BE2C (cell line): Measurements from ENCODE around the gene HTRA3.

Experiments used
- DNase-seq: peaks from one replicate; pipeline ENCODE4 v3.0.0-alpha.2; 2020
- H3K27me3 ChIP-seq: fragments of 250-450 bp; sonication (Bioruptor Pico); 2 replicates; pipeline ENCODE4 v1.5.1; 2020; ENCODE audit warnings: mild to moderate bottlenecking
- H3K36me3 ChIP-seq: fragments of 250-450 bp; sonication (Bioruptor Pico); 2 replicates; pipeline ENCODE4 v1.5.1; 2020; ENCODE audit warnings: mild to moderate bottlenecking
- H3K4me1 ChIP-seq: fragments of 250-450 bp; sonication (Bioruptor Pico); 2 replicates; pipeline ENCODE4 v1.5.1; 2020
- H3K4me3 ChIP-seq: 2 replicates; pipeline ENCODE4 v1.5.1; 2011; ENCODE audit warnings: low read depth, low read length
- H3K9me3 ChIP-seq: fragments of 250-450 bp; sonication (Bioruptor Pico); 2 replicates; pipeline ENCODE4 v1.5.1; 2020
- TF ChIP-seq, protein P1 (sequence below): IDR thresholded peaks from 2 replicates; pipeline ENCODE4 v1.5.1; 2012; ENCODE audit warnings: mild to moderate bottlenecking, low read depth, low read length

The HTRA3 gene

DNA sequence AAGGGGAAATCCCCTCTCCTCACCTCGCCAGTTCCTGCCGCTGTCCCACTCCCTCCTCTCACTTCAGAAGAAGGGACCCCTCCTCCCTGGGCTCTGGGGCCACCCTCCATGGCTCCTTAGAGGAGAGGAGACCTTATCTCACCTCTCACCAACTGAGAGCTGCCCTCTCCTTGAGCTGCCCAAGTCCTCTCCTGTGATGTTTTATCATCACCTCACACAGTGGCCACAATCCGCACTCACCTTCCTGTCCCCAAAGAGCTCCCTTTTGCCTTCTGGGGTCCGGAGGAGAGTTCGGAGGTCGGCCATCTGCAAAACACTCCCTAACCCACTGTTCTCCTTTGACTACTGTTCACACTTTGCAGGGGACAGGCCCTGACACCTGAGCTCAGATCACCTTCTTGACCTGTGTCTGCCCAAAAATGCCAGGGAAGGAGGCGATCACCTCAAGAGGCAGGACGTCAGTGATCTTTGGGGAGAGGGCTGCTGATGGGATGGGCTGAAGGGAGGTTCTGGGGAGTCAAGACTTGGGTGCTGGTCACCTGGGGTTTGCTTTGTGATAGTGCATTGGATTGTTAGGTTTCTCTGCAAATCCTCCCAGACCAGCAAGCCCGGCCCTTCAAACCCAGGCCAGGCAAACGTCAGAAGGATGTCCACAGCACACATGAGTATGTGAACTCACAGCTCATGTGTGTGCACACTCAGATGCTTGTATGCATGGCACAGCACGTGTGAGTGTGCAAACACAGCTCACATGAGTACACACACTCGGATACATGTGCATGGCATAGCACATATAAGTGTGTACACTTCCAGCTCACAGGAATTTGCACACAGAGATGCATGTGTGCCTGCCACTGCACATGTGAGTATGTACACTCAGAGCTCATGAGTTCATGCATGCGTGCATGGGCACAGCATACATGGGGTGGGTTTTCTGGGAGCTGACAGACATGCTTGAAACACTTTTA, 41.8 kb downstream of the HTRA3 start:
- peak; percentile 1 for DNase-seq
- H3K36me3 ChIP-seq: no peaks in the 10 kb centered on the region
- TF ChIP-seq, protein P1, sequence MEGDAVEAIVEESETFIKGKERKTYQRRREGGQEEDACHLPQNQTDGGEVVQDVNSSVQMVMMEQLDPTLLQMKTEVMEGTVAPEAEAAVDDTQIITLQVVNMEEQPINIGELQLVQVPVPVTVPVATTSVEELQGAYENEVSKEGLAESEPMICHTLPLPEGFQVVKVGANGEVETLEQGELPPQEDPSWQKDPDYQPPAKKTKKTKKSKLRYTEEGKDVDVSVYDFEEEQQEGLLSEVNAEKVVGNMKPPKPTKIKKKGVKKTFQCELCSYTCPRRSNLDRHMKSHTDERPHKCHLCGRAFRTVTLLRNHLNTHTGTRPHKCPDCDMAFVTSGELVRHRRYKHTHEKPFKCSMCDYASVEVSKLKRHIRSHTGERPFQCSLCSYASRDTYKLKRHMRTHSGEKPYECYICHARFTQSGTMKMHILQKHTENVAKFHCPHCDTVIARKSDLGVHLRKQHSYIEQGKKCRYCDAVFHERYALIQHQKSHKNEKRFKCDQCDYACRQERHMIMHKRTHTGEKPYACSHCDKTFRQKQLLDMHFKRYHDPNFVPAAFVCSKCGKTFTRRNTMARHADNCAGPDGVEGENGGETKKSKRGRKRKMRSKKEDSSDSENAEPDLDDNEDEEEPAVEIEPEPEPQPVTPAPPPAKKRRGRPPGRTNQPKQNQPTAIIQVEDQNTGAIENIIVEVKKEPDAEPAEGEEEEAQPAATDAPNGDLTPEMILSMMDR: no peak
- H3K27me3 ChIP-seq: no peaks in the 10 kb centered on the region
- H3K4me1 ChIP-seq: peaks cover 16% of the 10 kb centered on the region
- no peak overlapping the region for H3K4me3 ChIP-seq
- no peaks in the 10 kb centered on the region for H3K9me3 ChIP-seq

DNA sequence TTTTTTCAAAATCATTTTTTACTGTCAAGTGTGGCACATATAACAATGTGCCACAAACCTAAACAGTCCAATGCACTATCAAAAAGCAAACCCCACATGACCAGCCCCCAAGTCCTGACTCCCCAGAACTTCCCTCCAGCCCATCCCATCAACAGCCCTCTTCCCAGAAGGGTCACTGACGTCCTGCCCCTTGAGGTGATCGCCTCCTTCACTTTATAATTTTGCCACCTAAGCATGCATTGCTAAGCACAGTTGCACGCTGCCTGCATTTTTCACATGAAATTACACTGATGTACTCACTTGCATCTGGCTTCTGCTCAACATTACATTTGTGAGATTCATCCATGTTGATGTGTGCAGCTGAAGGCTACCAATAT, 42.5 kb downstream of the HTRA3 start:
- peaks cover 12% of the 10 kb centered on the region for H3K4me1 ChIP-seq
- no peaks in the 10 kb centered on the region for H3K36me3 ChIP-seq

DNA sequence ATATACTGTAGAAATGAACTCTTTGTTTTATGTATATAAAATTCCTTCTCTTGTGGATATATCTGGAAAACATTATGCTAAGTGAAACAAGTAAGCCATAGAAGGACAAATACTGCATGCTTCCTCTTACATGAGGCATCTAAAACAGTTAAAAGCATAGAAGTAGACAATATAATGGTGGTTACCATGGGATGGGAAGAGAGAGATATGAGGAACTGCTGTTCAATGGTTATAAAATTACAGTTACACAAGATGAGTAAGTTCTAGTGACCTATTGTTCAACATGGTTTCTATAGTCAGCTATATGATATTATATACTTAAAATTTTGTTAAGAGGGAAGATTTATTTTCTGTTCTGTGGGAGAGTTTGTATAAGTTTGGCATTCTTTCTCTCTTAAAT, 43.4 kb downstream of the HTRA3 start:
- DNase-seq: no peak
- Histone ChIP-seq H3K4me3 (no peak overlapping the region), H3K9me3 (no peaks in the 10 kb centered on the region), H3K4me1 (peaks cover 12% of the 10 kb centered on the region), H3K27me3 (no peaks in the 10 kb centered on the region), H3K36me3 (no peaks in the 10 kb centered on the region)
- TF ChIP-seq, protein P1: no peak

More for the DNA sequence above, 42.5 kb downstream of the HTRA3 start:
- Histone ChIP-seq H3K4me3 (no peak overlapping the region), H3K9me3 (no peaks in the 10 kb centered on the region), H3K27me3 (no peaks in the 10 kb centered on the region)
- TF ChIP-seq, protein P1: no peak
- DNase-seq: no peak

DNA sequence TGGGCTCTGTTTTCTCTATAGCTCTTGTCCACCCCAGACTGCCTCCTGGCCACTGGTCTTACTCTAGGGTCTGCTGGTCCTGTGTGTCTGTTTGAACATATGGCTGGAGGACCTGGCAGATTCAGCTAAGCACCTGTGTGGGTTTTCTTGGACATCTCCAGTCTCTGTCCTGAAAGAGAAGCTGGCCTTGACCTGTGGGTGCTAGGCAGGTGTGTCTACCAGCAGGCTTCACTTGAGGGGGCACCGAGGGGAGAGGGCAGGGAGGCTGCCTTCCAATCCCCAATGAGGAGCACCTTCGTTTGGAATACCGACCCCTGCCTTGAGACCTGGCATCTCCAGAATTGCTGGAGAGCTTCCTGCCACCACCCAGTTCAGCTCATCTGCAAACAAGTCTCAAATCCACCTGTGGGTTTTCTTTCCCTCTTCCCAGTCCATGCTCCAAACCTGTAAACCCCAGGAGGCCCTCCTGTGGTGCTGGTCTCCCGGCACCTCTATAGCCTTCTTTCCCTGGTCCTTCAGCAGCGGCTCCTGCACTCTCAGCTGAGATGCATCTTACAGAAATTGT, 45.2 kb downstream of the HTRA3 start:
- peaks cover 12% of the 10 kb centered on the region for H3K4me1 ChIP-seq
- H3K9me3 ChIP-seq: no peaks in the 10 kb centered on the region
- H3K27me3 ChIP-seq: no peaks in the 10 kb centered on the region
- no peaks in the 10 kb centered on the region for H3K36me3 ChIP-seq
- H3K4me3 ChIP-seq: no peak overlapping the region
- TF ChIP-seq, protein P1: no peak
- no peak for DNase-seq

DNA sequence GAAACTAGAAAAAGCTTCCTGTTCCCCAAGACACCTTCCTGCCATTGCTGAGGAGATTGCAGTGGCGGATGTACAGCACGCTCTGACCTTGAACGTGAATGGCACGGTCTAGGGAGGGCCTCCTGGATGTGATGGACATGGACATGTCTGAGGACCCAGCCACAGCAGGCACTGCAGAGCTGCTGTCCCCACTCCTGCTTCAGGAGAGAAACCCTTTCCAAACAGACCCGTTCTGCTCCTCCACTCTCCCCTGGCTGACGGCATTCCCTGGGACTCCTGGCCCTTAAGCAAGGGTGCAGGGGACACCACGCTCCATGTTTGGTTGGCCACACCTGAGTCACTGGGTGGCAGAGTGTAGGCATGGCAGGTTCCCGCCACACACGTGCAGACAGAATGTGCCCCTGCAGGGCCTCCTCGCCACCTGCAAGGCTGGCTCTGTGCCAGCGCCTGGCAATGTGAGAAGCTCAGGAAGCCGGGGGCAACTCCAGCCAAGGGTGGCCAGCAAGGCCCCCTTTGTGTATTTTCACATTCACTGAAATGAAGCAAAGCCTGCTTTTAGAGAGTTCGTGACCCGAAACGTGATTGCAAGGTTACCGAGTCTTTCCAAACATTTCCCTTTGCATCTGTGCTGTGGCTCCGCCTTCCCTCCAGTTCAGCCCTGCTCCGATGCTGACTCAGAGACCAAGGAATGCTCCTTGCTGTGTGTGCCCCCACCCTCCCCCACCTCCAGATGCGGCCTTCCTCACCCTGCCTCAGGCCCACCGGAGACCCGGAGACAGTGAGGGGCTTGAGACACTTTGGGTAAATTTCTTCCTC, 46.1 kb downstream of the HTRA3 start:
- DNase-seq: peak; percentile 68
- H3K36me3 ChIP-seq: no peaks in the 10 kb centered on the region
- H3K9me3 ChIP-seq: no peaks in the 10 kb centered on the region
- H3K27me3 ChIP-seq: no peaks in the 10 kb centered on the region
- peaks cover 12% of the 10 kb centered on the region for H3K4me1 ChIP-seq
- TF ChIP-seq, protein P1: no peak
- H3K4me3 ChIP-seq: no peak overlapping the region
